Stomach smooth muscle (tissue), 2 donors: ENCODE measurements around the gene TCHH.

Experiments
- H3K27ac ChIP-seq: one replicate; pipeline ENCODE4 v1.7.0; 2013; ENCODE audit warnings: mild to moderate bottlenecking, low read length, inconsistent platforms
- H3K27me3 ChIP-seq, 2 donors: one replicate each; pipeline ENCODE4 v1.7.0; 2013; ENCODE audit warnings: low read length in 2 of 2; ENCODE audit not compliant: insufficient read depth in 2 of 2, control insufficient read depth in 1 of 2
- H3K36me3 ChIP-seq, 2 donors: one replicate each; pipeline ENCODE4 v1.7.0; 2013; ENCODE audit warnings: low read length in 2 of 2; ENCODE audit not compliant: control insufficient read depth in 2 of 2, insufficient read depth in 2 of 2
- H3K4me1 ChIP-seq: one replicate; pipeline ENCODE4 v1.7.0; 2013; ENCODE audit warnings: low read length; ENCODE audit not compliant: control insufficient read depth, insufficient read depth
- H3K4me3 ChIP-seq, 2 donors: one replicate each; pipeline ENCODE4 v1.7.0; 2013; ENCODE audit warnings: low read length in 2 of 2
- H3K9ac ChIP-seq, 2 donors: one replicate each; pipeline ENCODE4 v1.7.0; 2013; ENCODE audit warnings: low read length in 2 of 2, mild to moderate bottlenecking in 1 of 2
- H3K9me3 ChIP-seq, 2 donors: one replicate each; pipeline ENCODE4 v1.7.0; 2013; ENCODE audit warnings: low read length in 2 of 2; ENCODE audit not compliant: control insufficient read depth in 2 of 2
- donor health status: healthy.
- donor health status: Pancreatic carcinoma.

The TCHH gene, protein sequence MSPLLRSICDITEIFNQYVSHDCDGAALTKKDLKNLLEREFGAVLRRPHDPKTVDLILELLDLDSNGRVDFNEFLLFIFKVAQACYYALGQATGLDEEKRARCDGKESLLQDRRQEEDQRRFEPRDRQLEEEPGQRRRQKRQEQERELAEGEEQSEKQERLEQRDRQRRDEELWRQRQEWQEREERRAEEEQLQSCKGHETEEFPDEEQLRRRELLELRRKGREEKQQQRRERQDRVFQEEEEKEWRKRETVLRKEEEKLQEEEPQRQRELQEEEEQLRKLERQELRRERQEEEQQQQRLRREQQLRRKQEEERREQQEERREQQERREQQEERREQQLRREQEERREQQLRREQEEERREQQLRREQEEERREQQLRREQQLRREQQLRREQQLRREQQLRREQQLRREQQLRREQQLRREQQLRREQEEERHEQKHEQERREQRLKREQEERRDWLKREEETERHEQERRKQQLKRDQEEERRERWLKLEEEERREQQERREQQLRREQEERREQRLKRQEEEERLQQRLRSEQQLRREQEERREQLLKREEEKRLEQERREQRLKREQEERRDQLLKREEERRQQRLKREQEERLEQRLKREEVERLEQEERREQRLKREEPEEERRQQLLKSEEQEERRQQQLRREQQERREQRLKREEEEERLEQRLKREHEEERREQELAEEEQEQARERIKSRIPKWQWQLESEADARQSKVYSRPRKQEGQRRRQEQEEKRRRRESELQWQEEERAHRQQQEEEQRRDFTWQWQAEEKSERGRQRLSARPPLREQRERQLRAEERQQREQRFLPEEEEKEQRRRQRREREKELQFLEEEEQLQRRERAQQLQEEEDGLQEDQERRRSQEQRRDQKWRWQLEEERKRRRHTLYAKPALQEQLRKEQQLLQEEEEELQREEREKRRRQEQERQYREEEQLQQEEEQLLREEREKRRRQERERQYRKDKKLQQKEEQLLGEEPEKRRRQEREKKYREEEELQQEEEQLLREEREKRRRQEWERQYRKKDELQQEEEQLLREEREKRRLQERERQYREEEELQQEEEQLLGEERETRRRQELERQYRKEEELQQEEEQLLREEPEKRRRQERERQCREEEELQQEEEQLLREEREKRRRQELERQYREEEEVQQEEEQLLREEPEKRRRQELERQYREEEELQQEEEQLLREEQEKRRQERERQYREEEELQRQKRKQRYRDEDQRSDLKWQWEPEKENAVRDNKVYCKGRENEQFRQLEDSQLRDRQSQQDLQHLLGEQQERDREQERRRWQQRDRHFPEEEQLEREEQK (N-terminal part only)

DNA sequence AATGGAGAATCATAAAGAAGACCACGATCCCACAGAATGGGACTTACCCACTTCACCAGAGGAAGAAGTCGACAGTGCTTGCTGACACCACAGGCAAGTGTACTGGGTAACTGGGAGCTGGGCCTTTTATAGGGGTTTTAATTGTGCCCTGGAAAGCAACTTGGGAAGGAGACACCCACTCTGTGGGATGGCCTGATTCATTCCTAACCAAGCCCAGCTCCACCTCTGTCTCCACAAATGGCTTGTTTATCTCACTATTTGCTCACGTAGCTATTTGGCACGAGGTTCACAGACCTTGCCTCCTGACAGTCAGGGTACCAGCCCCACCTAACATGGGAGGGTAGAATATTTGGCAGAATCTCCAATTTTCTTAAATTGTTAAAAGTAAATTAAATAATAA lies at the start of gene TCHH:
Gene TCHH (minus strand): TSS at position 101 of the 400 bp plus-strand sequence. CDS start 1,364 bp downstream, outside the sequence.
- Histone ChIP-seq H3K4me1 (peaks cover 23% of the 10 kb centered on the region), H3K27me3 (peaks cover 51 to 58% of the 10 kb centered on the region in 2 donors)

GRCh38 chr1:152164517-152165136 lies 49.4 kb upstream of the TCHH start:
- Histone ChIP-seq H3K4me3 (no peak overlapping the region), H3K4me1 (peaks cover 2% of the 10 kb centered on the region), H3K36me3 (no peaks in the 10 kb centered on the region), H3K27ac (no peak overlapping the region), H3K9ac (no peak overlapping the region), H3K27me3 (no peaks in the 10 kb centered on the region), H3K9me3 (no peaks in the 10 kb centered on the region)

More for the DNA sequence above, at the start of gene TCHH:
- Histone ChIP-seq H3K27ac (no peak within 1 kb of the TSS), H3K9me3 (no peaks in the 10 kb centered on the region), H3K4me3 (no peak within 1 kb of the TSS), H3K36me3 (no peaks in the 10 kb centered on the region), H3K9ac (no peak within 1 kb of the TSS)

DNA sequence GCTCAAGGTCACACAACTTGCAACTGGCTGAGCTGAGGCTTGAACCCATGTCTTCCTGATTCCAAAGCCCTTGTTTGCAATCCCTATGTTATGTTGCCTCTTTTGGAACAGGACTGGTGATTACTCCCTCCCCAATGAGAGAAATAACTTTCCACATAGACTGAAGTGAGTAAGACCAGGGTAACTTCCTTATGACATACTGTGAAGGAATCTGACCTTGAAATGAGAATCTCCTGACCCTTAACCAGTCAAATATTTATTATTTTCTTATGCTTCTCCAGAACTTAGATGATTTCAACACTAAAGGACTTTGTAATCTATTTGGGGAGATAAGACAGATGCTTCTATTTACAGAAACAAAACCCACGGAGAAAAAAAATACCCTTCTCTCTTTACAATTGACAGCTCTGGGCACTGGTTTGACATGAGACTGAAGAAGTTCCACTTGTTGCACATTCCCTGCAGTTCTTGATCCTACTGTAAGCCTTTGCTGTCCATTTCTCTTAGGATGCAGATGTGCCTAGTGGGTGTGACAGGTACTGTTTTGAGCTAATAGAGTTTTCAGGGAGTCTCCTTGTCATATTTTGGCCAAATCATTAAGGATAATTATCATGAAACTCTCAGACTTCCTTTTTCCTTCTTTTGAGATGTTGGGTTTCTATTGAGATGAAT lies 47.7 kb upstream of the TCHH start:
- H3K9ac ChIP-seq: no peak overlapping the region
- H3K36me3 ChIP-seq: no peaks in the 10 kb centered on the region
- no peak overlapping the region for H3K27ac ChIP-seq
- H3K27me3 ChIP-seq: no peaks in the 10 kb centered on the region
- no peak overlapping the region for H3K4me3 ChIP-seq
- H3K4me1 ChIP-seq: no peaks in the 10 kb centered on the region
- no peaks in the 10 kb centered on the region for H3K9me3 ChIP-seq

DNA sequence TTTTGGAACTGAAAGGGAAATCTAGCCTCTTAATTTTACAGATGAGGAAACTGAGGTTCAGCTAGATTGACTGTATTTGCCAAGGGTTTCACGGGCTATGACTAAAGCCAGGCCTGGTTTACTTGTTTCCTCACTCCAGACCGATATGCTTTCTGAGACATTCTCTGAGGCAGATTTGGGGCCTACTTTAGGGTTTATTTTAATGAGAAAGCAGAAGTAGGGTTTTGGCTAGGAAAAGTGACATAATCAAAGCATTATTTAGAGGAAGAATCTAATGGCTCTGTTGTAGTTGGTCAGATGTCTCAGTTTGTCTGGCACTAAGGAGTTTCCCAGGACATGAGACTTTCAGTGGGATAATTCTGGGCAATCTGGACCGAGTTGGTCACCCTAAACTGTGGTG lies 45.3 kb upstream of the TCHH start:
- Histone ChIP-seq H3K27ac (no peak overlapping the region), H3K27me3 (no peaks in the 10 kb centered on the region), H3K4me1 (no peaks in the 10 kb centered on the region), H3K9ac (no peak overlapping the region), H3K9me3 (no peaks in the 10 kb centered on the region), H3K36me3 (no peaks in the 10 kb centered on the region), H3K4me3 (no peak overlapping the region)

DNA sequence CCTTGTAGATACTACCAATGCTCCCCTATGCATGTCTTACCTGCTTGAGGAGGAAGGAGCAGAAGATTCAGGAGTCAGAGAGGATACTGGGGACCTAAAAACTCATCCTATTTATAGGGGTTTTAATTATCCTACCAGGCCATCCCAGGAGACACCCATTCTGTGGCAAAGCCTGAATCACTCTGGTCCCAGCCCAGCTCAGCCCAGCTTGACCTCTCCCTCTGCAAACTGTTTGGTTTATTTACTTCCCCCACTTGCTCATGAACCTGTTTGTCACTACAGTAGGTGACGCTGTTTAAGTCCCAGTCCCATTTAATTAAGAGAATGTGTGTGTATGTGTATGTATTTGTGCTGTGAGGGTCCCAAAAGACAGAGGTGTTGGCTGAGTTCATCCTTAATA lies 43.9 kb upstream of the TCHH start, which contains the start of gene RPTN:
Gene RPTN (minus strand): TSS at position 85 of the 400 bp plus-strand sequence. CDS start 1,339 bp downstream, outside the sequence.
- Histone ChIP-seq H3K9ac (no peak within 1 kb of the TSS), H3K4me3 (no peak within 1 kb of the TSS), H3K36me3 (no peaks in the 10 kb centered on the region), H3K27me3 (no peaks in the 10 kb centered on the region), H3K27ac (no peak within 1 kb of the TSS), H3K4me1 (no peaks in the 10 kb centered on the region), H3K9me3 (no peaks in the 10 kb centered on the region)

DNA sequence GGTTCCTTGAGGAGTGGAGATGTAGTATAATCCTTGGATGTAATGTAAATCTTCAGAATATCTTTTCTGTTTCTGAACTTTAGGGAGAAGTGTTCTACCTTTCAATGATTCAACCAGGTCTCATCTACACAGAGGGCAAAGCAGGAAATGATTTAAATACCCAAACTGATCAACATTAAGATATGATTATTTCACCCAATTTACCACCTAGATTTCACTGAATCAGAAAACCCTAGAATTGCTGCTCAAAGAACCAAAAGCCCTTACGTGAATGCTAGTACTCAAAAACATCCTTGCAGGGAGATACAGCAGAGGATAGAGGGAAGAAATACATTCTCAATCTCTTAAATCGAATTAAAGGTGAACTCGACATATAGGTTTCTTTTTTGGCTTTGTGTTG lies 38.8 kb upstream of the TCHH start:
- H3K9ac ChIP-seq: no peak overlapping the region
- no peaks in the 10 kb centered on the region for H3K9me3 ChIP-seq
- no peak overlapping the region for H3K27ac ChIP-seq

GRCh38 chr1:152151646-152152045 lies 36.4 kb upstream of the TCHH start:
- Histone ChIP-seq H3K36me3 (no peaks in the 10 kb centered on the region), H3K27ac (no peak overlapping the region), H3K27me3 (no peaks in the 10 kb centered on the region), H3K9me3 (peaks cover 6 to 7% of the 10 kb centered on the region in 2 donors), H3K4me3 (no peak overlapping the region), H3K9ac (no peak overlapping the region), H3K4me1 (no peaks in the 10 kb centered on the region)

More for the DNA sequence above, 38.8 kb upstream of the TCHH start:
- Histone ChIP-seq H3K36me3 (no peaks in the 10 kb centered on the region), H3K27me3 (no peaks in the 10 kb centered on the region), H3K4me1 (no peaks in the 10 kb centered on the region), H3K4me3 (no peak overlapping the region)

GRCh38 chr1:152148981-152149380 lies 33.7 kb upstream of the TCHH start:
- Histone ChIP-seq H3K27me3 (no peaks in the 10 kb centered on the region), H3K9ac (no peak overlapping the region), H3K4me1 (no peaks in the 10 kb centered on the region), H3K9me3 (peaks cover 6 to 7% of the 10 kb centered on the region in 2 donors), H3K27ac (no peak overlapping the region), H3K4me3 (no peak overlapping the region), H3K36me3 (no peaks in the 10 kb centered on the region)

- Histone ChIP-seq H3K27me3 (no peaks in the 10 kb centered on the region), H3K36me3 (no peaks in the 10 kb centered on the region), H3K27ac (no peak overlapping the region), H3K9ac (no peak overlapping the region), H3K9me3 (peaks cover 6 to 7% of the 10 kb centered on the region in 2 donors), H3K4me3 (no peak overlapping the region), H3K4me1 (no peaks in the 10 kb centered on the region)
Observed at GRCh38 chr1:152148051-152148450, 32.8 kb upstream of the TCHH start.
